ENCODE results near the gene ESF1. TPM values are rescaled to one million over a fixed set of nuclear protein-coding genes. Genes with fewer than 3 reads are reported as not detected.

ESF1 gene
- total and polyA plus RNA-seq, 12 donors = 5.9 to 23.1 (median 13.5) TPM

GRCh38 chr20:13687815-13688214 is 96.9 kb downstream of the ESF1 start:
- no peak for DNase-seq
- no peak for TF ChIP-seq CTCF (IDR thresholded peaks at IDR 0.05)
- ATAC-seq = no peak
- H3K4me1 ChIP-seq = no peaks in the 10 kb centered on the region
- H3K27ac ChIP-seq = no peak overlapping the region
- H3K27me3 ChIP-seq = peaks cover 0 to 10% (median 0%) of the 10 kb centered on the region in 7 donors
- H3K36me3 ChIP-seq = no peaks in the 10 kb centered on the region
- WGBS, 2 donors = 84 to 88% methylated on average over 3 of the region's 3 CpGs
- H3K4me3 ChIP-seq = no peak overlapping the region
- H3K9me3 ChIP-seq = no peaks in the 10 kb centered on the region
- intact Hi-C loops (cut with DNase I) = no loop called here

GRCh38 chr20:13685623-13686022 is 99.1 kb downstream of the ESF1 start:
- Histone ChIP-seq H3K27me3 (peaks cover 0 to 10% (median 0%) of the 10 kb centered on the region in 7 donors), H3K4me3 (no peak overlapping the region), H3K9me3 (no peaks in the 10 kb centered on the region), H3K27ac (no peak overlapping the region), H3K4me1 (no peaks in the 10 kb centered on the region), H3K36me3 (no peaks in the 10 kb centered on the region)
- ATAC-seq (no peak), DNase-seq (no peak)
- no peak for TF ChIP-seq CTCF (IDR thresholded peaks at IDR 0.05)
- intact Hi-C loops (cut with DNase I) = no loop called here
- WGBS, 2 donors = 87 to 96% methylated on average over 2 of the region's 2 CpGs

GRCh38 chr20:13684566-13685222 is 100.0 kb downstream of the ESF1 start:
- no peak overlapping the region for H3K4me3 ChIP-seq
- H3K4me1 ChIP-seq = no peaks in the 10 kb centered on the region
- intact Hi-C loops (cut with DNase I) = no loop called here
- H3K27me3 ChIP-seq = peaks cover 0 to 10% (median 0%) of the 10 kb centered on the region in 7 donors
- 81 to 84% methylated on average over 5 of the region's 5 CpGs for WGBS, 2 donors
- no peak overlapping the region for H3K27ac ChIP-seq
- DNase-seq = no peak
- H3K9me3 ChIP-seq = no peaks in the 10 kb centered on the region
- ATAC-seq = no peak
- no peaks in the 10 kb centered on the region for H3K36me3 ChIP-seq
- no peak for TF ChIP-seq CTCF (IDR thresholded peaks at IDR 0.05)

GRCh38 chr20:13683833-13684232 is 100.9 kb downstream of the ESF1 start:
- ATAC-seq (no peak), DNase-seq (no peak)
- H3K27ac ChIP-seq = no peak overlapping the region
- H3K4me1 ChIP-seq = no peaks in the 10 kb centered on the region
- TF ChIP-seq CTCF (IDR thresholded peaks at IDR 0.05) = no peak
- H3K4me3 ChIP-seq = no peak overlapping the region
- intact Hi-C loops (cut with DNase I) = no loop called here
- no peaks in the 10 kb centered on the region for H3K9me3 ChIP-seq
- H3K36me3 ChIP-seq = no peaks in the 10 kb centered on the region
- peaks cover 0 to 10% (median 0%) of the 10 kb centered on the region in 7 donors for H3K27me3 ChIP-seq
- WGBS, 2 donors = 14 to 18% methylated on average over 1 of the region's 1 CpG
